Uterus (tissue), 2 donors: ENCODE data around the gene NOP9.

Experiments used
- POLR2A ChIP-seq, 2 donors: fragments of 450-650 bp; IDR thresholded peaks; one replicate each; pipeline ENCODE4 v1.6.1; 2016; ENCODE audit warnings: antibody characterized with exemption in 2 of 2, mild to moderate bottlenecking in 1 of 2, moderate library complexity in 1 of 2
- TF ChIP-seq, protein P1 (sequence below), 4 experiments: fragments of 200-600 bp in 2 of 4; fragments of 450-650 bp in 2 of 4; sonication (generic) in 2 of 4; IDR thresholded peaks; one replicate each; pipeline ENCODE4 v1.5.1; 2016 to 2019; ENCODE audit warnings: antibody characterized with exemption in 4 of 4, mild to moderate bottlenecking in 2 of 4, moderate library complexity in 1 of 4

DNA sequence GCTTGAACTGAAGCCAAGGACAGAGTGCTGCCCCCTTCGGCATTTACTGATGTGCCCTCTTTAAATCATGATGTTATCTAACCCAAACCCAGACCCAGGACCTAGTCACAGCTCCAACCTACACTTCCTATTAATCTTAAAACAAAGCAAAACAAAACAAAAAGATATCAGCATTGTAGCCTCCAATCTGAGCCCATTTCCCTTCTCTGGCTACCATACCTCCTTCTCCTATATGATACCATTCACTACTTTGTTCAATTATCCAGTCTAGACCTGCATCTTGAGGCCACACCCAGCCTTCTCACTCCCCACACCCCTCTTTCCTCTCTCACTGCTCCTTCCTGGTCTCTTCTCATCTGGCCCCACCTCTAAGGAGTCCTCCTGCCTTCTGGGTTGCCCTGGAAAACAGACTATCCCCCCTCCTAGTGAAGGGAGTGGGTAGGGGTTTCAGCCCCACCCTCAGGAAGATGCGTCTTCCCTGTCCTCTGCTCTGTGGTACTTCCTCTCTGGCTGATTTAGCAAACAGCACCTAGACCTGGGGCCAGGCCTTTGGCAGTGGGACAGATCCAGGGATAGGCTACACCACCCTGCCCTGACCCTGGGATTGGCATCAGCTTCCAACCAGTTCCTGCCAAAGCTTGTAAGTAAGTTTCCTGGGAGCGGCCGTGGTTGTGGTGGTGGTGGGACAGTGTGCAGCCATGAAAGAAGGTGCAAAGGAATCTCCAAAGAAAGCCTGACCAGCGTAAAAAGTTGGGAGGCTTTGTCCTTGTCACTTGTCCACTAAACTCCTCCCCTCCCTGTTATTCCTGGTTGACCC is 14.9 kb downstream of the NOP9 start:
- TF ChIP-seq, protein P1, sequence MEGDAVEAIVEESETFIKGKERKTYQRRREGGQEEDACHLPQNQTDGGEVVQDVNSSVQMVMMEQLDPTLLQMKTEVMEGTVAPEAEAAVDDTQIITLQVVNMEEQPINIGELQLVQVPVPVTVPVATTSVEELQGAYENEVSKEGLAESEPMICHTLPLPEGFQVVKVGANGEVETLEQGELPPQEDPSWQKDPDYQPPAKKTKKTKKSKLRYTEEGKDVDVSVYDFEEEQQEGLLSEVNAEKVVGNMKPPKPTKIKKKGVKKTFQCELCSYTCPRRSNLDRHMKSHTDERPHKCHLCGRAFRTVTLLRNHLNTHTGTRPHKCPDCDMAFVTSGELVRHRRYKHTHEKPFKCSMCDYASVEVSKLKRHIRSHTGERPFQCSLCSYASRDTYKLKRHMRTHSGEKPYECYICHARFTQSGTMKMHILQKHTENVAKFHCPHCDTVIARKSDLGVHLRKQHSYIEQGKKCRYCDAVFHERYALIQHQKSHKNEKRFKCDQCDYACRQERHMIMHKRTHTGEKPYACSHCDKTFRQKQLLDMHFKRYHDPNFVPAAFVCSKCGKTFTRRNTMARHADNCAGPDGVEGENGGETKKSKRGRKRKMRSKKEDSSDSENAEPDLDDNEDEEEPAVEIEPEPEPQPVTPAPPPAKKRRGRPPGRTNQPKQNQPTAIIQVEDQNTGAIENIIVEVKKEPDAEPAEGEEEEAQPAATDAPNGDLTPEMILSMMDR (IDR thresholded peaks at IDR 0.05) = no peak
- no peak for TF ChIP-seq POLR2A (IDR thresholded peaks at IDR 0.05)
